ENCODE measurements around the gene SHANK1.
A peak's percentile ranks its signal among the peaks of the same experiment; 100 is the strongest.

GRCh38 chr19:50679177-50680125, 40.2 kb downstream of the SHANK1 start:
- TF ChIP-seq YY1 (tag by site-specific recombination; IDR thresholded peaks at IDR 0.05) (no peak), ZSCAN16 (tag by site-specific recombination; IDR thresholded peaks at IDR 0.05) (no peak), CTCF (tag by site-specific recombination; IDR thresholded peaks at IDR 0.05) (no peak), ZBTB7A (tag by site-specific recombination; IDR thresholded peaks at IDR 0.05; ENCODE audit: low read depth) (peak; percentile 92), GLI2 (tag by site-specific recombination; IDR thresholded peaks at IDR 0.05; ENCODE audit: borderline replicate concordance, low read depth) (no peak), ZNF707 (tag by site-specific recombination; IDR thresholded peaks at IDR 0.05) (no peak), ZNF416 (tag by site-specific recombination; IDR thresholded peaks at IDR 0.05) (no peak), MYNN (tag by site-specific recombination; IDR thresholded peaks at IDR 0.05; ENCODE audit: borderline replicate concordance) (no peak), ZNF274 (IDR thresholded peaks at IDR 0.05; ENCODE audit: low read length) (no peak), ZNF274 (tag by site-specific recombination; IDR thresholded peaks at IDR 0.05; ENCODE audit: borderline replicate concordance) (peak; percentile 52), ZNF121 (tag by site-specific recombination; IDR thresholded peaks at IDR 0.05) (no peak), ZBTB48 (tag by site-specific recombination; IDR thresholded peaks at IDR 0.05) (no peak; the same call in none of the 2 replicates), FEZF1 (tag by site-specific recombination; IDR thresholded peaks at IDR 0.05) (peak; percentile 23; the same call in 1 of the 2 replicates), ZNF280D (tag by site-specific recombination; IDR thresholded peaks at IDR 0.05) (no peak), ZNF660 (tag by site-specific recombination; IDR thresholded peaks at IDR 0.05) (no peak)
